ENCODE measurements around the gene SPEN.

DNA sequence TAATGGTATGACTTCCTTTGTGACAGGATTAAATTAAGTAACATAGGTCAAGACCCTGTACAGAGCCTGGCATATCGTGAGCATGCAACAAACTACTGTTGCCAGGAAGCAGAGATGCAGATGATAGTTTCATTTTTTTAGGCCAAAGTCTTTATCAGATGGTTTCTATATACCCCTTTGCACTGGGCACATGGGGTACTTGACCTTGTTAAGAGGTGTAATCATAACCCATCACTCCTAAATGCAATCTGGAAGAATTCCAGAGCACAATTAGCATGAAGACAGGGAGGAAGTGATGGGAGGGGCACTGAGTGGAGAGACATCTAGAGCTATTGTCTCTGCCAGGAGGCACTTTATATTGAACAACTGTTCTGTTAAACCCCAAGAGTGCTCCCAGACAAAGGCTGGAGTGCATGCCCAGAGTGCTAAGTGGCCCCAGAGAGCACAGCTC lies 106.3 kb downstream of the SPEN start:
- TF ChIP-seq POLR2A (IDR thresholded peaks at IDR 0.05): no peak
- TF ChIP-seq CTCF (IDR thresholded peaks at IDR 0.05): no peak
